GM12872 (cell line): ENCODE measurements around the gene ATG7.

Source experiments
- TF ChIP-seq, protein P1 (sequence below): IDR thresholded peaks from 3 replicates; pipeline ENCODE4 v1.5.1; 2011; ENCODE audit warnings: low read depth, mild to moderate bottlenecking, low read length, moderate library complexity; ENCODE audit not compliant: insufficient read depth

Gene ATG7

DNA sequence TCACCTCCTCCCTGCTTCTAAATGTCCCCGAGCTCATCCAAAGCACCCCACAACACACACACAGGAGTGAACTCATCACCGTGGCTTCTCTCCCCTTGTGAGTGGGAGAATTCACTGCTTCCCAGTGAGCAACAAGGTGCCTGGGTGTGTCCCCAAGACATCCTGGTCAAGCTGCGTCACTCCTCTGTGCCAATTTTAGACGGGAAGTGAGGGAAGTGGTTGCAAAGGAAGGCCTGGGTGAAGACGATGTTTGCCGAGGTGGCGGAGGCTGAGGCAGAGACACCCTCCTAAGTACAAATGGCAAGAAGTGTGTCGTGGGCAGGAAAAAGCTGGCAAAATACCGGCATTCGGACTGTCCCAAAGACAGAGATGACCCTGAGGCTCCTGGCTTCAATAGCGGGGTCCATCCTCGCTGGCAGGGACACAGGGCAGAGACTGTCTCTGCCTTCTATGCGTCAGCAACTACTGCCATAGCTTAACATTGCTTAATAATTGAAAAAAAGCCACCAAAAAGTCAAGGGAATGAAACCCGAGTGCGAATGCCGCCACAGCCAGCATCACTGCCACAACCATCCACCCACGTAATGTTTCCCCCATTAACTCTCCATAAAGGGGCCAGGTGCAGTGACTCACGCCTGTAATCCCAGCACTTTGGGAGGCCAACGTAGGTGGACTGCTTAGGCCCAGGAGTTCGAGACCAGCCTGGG, 298.7 kb downstream of the ATG7 start:
- TF ChIP-seq, protein P1, sequence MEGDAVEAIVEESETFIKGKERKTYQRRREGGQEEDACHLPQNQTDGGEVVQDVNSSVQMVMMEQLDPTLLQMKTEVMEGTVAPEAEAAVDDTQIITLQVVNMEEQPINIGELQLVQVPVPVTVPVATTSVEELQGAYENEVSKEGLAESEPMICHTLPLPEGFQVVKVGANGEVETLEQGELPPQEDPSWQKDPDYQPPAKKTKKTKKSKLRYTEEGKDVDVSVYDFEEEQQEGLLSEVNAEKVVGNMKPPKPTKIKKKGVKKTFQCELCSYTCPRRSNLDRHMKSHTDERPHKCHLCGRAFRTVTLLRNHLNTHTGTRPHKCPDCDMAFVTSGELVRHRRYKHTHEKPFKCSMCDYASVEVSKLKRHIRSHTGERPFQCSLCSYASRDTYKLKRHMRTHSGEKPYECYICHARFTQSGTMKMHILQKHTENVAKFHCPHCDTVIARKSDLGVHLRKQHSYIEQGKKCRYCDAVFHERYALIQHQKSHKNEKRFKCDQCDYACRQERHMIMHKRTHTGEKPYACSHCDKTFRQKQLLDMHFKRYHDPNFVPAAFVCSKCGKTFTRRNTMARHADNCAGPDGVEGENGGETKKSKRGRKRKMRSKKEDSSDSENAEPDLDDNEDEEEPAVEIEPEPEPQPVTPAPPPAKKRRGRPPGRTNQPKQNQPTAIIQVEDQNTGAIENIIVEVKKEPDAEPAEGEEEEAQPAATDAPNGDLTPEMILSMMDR: no peak

DNA sequence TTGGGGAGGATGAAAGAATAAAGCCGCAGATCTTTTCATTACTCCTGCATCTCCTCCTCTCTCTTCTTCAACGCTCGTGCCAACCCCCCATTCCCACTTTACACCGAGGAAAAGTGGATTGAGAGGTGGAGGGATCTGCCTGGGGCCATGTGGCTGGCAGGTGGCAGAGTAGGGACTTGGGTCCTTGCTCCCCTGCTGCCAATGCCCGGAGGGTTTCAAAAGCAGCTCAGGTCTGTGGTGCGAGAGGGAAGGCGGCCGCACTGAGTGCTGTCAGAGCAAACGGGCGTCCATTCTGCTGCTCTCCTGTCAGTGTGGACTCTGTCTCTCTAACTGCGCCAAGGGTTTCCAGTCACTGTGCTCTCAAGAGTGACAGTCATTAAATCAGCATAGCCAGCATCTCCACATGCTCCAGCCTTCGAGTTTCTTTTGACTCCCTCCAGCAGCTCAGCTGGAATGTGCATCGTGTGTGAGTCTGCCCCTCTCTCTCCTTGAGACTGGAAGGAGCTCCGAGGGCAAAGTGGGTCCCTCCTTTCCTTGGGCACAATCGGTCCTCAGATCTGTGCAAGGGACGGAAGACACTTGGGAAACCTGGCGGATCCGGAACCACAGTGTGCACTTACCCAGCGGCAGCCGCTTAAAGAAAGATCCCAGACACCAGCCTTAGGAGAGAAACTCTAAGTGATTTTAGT, 302.9 kb downstream of the ATG7 start:
- TF ChIP-seq, protein P1: no peak

DNA sequence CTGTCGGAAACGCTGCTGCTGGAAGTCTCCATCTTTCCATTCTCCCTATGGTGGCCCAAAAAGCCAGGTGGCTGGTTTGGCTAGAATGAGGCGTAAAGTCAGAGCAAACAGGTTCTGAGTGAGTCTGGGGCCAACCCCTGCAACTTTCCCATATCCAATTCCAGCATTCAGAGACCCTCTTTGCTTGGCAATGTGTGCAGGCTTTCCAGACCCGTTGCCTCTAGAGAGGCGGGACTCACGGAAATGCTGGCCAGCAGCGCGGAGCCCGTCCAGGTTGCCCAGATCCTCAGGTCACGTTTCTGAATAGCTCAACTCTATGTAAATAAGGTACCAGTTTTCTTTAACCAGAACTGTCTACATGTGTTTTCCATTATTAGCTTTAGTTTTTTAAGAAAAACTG, 303.5 kb downstream of the ATG7 start:
- TF ChIP-seq, protein P1: no peak

DNA sequence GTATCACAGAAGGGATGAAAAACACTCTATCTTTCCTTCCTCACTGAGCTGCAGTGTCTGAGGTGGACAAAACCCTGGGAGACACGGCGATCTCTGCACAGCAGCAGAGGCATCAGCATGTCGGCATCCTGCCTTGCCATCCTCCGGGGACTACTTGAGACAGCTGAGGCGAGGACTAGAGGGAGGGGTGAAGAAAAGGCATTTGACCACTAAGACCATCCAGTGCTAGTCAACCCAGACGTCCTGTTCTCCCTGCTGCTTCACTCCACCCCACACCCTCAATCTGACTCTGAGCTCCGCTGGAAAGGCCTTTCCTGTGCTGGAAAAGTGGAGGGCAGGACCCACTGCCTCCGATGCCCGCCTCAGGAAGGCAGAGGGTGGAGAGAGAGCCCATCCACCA, 304.3 kb downstream of the ATG7 start:
- TF ChIP-seq, protein P1: no peak

DNA sequence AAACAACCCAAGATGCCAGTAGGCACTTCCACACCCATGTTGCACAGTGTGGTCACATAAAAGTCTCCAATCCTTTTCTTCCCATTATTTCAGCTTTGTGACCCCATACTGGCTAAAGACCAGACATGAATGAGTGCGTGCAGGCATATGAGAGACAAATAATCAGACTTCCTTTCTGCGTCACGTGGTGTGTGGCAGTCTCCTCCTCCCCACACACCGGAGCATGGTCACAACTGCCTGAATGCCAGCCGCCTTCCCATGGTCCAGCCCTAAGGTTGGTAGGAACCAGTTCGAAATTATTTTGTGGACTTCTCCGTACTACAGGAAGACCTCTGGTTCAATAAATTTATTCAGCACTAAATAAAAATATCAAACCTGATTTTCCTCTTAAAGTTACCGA, 306.0 kb downstream of the ATG7 start:
- TF ChIP-seq, protein P1: no peak

DNA sequence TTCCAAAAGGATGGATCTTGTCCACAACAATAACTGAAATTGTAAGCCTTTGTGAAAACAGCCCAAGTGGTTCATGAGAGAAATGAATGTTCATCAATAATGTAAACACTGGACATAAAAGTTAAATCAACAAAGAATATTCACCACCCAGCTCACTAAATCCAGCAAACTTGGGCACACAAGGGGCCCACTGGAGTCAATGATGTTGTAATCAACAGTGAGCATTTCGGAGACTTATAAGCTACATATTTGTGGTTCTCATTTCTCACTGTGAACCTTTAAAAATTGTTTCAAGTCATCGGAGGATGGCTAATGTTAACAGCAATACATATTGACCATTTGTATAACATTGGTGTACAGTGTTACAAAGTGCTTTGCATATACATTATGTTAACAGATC, 308.4 kb downstream of the ATG7 start:
- TF ChIP-seq, protein P1: no peak

DNA sequence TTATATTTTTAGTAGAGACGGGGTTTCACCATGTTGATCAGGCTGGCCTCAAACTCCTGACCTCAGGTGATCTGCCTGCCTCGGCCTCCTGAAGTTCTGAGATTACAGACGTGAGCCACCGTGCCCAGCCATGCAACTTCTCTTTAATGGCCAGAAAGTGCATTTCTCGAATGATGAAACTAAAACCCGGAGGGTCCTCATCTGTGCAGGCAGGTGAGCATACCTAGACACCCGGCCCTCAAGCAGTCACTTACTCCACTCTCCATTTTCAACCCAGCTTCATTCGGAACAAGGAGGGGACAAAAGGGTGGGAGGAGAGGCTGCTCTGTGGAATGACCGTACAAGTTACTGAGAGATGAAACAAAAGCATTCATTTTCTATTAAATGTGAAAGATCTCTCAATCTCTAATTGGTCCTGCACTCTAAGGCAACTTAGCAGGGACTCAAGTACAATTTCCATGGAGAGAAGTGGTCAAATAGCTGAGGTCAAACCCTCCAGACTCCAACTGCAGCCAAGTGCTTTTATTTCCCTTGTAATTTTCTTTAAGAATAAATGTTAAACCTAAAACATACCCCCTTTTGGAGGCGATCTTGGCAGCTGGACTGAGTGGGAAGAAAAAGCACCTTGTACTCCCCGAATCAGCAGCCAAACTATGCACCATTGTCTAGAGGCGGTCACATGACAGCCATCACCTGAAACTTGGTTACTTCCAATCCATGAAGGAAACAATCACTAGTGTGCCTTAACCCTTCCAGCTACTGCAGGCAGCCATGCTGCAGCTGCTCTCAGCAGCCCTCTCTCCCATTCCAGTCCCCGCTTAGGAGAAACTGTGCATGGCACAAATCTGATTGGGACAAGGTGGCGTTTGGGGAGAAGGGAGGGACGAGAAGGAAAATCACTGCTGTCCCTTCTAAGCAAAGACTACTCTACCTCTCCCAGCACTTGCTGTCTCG, 309.3 kb downstream of the ATG7 start:
- TF ChIP-seq, protein P1: no peak
